B cell (primary cell): ENCODE results near the gene MPZL3. TPM values are rescaled to one million over a fixed set of nuclear protein-coding genes. Genes with fewer than 3 reads are reported as not detected.

Experiments
- ATAC-seq: fragments of 200-7000 bp; cut with Tn5 transposase; one replicate; pipeline ENCODE4 v1.10.0; 2021; ENCODE audit warnings: low read depth, mild to moderate bottlenecking, moderate number of reproducible peaks, moderate library complexity
- CTCF ChIA-PET: fragments of 350-600 bp; sonication (Branson Sonifier 250); formaldehyde crosslinking; loops from one replicate; lab custom pipeline; 2021; ENCODE audit warnings: antibody characterized with exemption, inconsistent platforms; lab: Charles Lee
- POLR2A ChIA-PET: fragments of 350-600 bp; sonication (Branson Sonifier 250); formaldehyde crosslinking; loops from one replicate; lab custom pipeline; 2021; ENCODE audit warnings: antibody characterized with exemption; lab: Charles Lee
- DNase-seq: peaks from one replicate; pipeline ENCODE4 v3.0.0; 2013
- H2AFZ ChIP-seq: 2 replicates; pipeline ENCODE4 v1.6.1; 2012; ENCODE audit warnings: mild to moderate bottlenecking, low read depth, low read length; ENCODE audit not compliant: insufficient read depth, poor library complexity, severe bottlenecking
- H3K27ac ChIP-seq, 2 donors: 1 replicate in 1 of 2; 2 replicates in 1 of 2; pipeline ENCODE4 v1.5.1; 2012 to 2013; ENCODE audit warnings: low read length in 2 of 2, mild to moderate bottlenecking in 2 of 2, moderate library complexity in 1 of 2
- H3K27me3 ChIP-seq, 4 experiments: fragments of 200-600 bp in 1 of 4; sonication (generic) in 1 of 4; replicated peaks in 1 of 4; 1 replicate in 2 of 4; 2 replicates in 2 of 4; pipeline versions ENCODE4 v1.6.1 to v1.7.0; 2013 to 2016; ENCODE audit warnings: low read length in 3 of 4, mild to moderate bottlenecking in 2 of 4, mixed read lengths in 1 of 4, moderate library complexity in 1 of 4; ENCODE audit not compliant: insufficient read depth in 4 of 4, control insufficient read depth in 3 of 4; ENCODE audit errors: control extremely low read depth in 1 of 4
- H3K36me3 ChIP-seq, 2 experiments: replicated peaks in 1 of 2; 1 replicate in 1 of 2; 2 replicates in 1 of 2; pipeline versions ENCODE4 v1.6.1 to v1.7.1; 2013; ENCODE audit warnings: low read length in 1 of 2; ENCODE audit not compliant: insufficient read depth in 2 of 2, control insufficient read depth in 1 of 2; ENCODE audit errors: control extremely low read depth in 1 of 2, extremely low read depth in 1 of 2
- H3K4me1 ChIP-seq, 2 donors: fragments of 200-600 bp in 1 of 2; sonication (generic) in 1 of 2; 1 replicate in 1 of 2; 2 replicates in 1 of 2; pipeline versions ENCODE4 v1.5.1 to v1.6.1; 2013 to 2017; ENCODE audit warnings: low read length in 2 of 2; ENCODE audit not compliant: control insufficient read depth in 2 of 2, insufficient read depth in 2 of 2
- H3K4me2 ChIP-seq: replicated peaks from 2 replicates; pipeline ENCODE3; 2012; ENCODE audit warnings: mild to moderate bottlenecking, low read depth, low read length; ENCODE audit not compliant: poor library complexity, severe bottlenecking
- H3K4me3 ChIP-seq, 5 experiments: fragments of 200-600 bp in 1 of 5; sonication (generic) in 1 of 5; 1 replicate in 3 of 5; 2 replicates in 2 of 5; pipeline versions ENCODE4 v1.5.1 to v1.7.0; 2011 to 2016; ENCODE audit warnings: low read length in 4 of 5, mild to moderate bottlenecking in 4 of 5, low read depth in 2 of 5, control low read depth in 1 of 5, moderate library complexity in 1 of 5; ENCODE audit not compliant: insufficient read depth in 1 of 5; ENCODE audit errors: control extremely low read depth in 1 of 5, extremely low read depth in 1 of 5
- H3K79me2 ChIP-seq: fragments of 200-600 bp; sonication (generic); one replicate; pipeline ENCODE4 v1.6.0; 2016; ENCODE audit warnings: low read length; ENCODE audit not compliant: control insufficient read depth, insufficient read depth
- H3K9ac ChIP-seq: fragments of 200-600 bp; sonication (generic); 2 replicates; pipeline ENCODE4 v1.6.1; 2017; ENCODE audit warnings: mild to moderate bottlenecking, low read length, moderate library complexity
- H3K9me3 ChIP-seq, 3 donors: one replicate each; pipeline versions ENCODE4 v1.6.1 to v1.7.1; 2013; ENCODE audit warnings: low read length in 2 of 3; ENCODE audit not compliant: control insufficient read depth in 2 of 3, insufficient read depth in 1 of 3; ENCODE audit errors: control extremely low read depth in 1 of 3
- H4K20me1 ChIP-seq: 2 replicates; pipeline ENCODE4 v1.6.0; 2012; ENCODE audit warnings: mild to moderate bottlenecking, low read length; ENCODE audit not compliant: insufficient read depth, control insufficient read depth, poor library complexity, severe bottlenecking
- H3K27ac Mint-ChIP-seq: one replicate; pipeline ENCODE4 v1.8.0; 2021; ENCODE audit warnings: mixed read lengths
- H3K27me3 Mint-ChIP-seq: one replicate; pipeline ENCODE4 v1.8.0; 2021; ENCODE audit warnings: mixed read lengths
- H3K4me1 Mint-ChIP-seq: one replicate; pipeline ENCODE4 v1.8.0; 2021; ENCODE audit warnings: mixed read lengths
- H3K4me3 Mint-ChIP-seq: one replicate; pipeline ENCODE4 v1.8.0; 2021; ENCODE audit warnings: mixed read lengths
- H3K9me3 Mint-ChIP-seq: one replicate; pipeline ENCODE4 v1.8.0; 2022; ENCODE audit warnings: mixed read lengths; ENCODE audit not compliant: insufficient read depth
- CTCF ChIP-seq: fragments of 200-600 bp; IDR thresholded peaks from one replicate; pipeline ENCODE4 v1.8.0; 2022; ENCODE audit warnings: antibody characterized with exemption, mild to moderate bottlenecking
- EZH2 ChIP-seq: IDR thresholded peaks from 2 replicates; pipeline ENCODE4 v1.6.1; 2012; ENCODE audit warnings: borderline replicate concordance, low read depth, mild to moderate bottlenecking, moderate library complexity, low read length; ENCODE audit not compliant: insufficient read depth, poor library complexity, severe bottlenecking
- WGBS: methylation state at CpG from one replicate; pipeline ENCODE4 v1.1.5; 2013; ENCODE audit warnings: missing lambda C conversion rate; ENCODE audit not compliant: insufficient coverage; 5-methylcytosine and 5-hydroxymethylcytosine counted together
- intact Hi-C: fragments of 100-400 bp; cut with micrococcal nuclease; formaldehyde crosslinking; loops from one replicate; pipeline ENCODE4 v1.10.0; 2022
- polyA plus RNA-seq: library from polyadenylated mRNA; depleted of rRNA; stranded (reverse); fragments of >200 nt; gene quantifications from 2 replicates; pipeline ENCODE4 v1.2.3, GENCODE V29; 2012
- total RNA-seq, 2 donors: library from RNA; stranded (reverse); fragments of 120-200 nt in 1 of 2; gene quantifications; 1 replicate in 1 of 2; 2 replicates in 1 of 2; pipeline versions ENCODE4 v1.2.3 to v1.2.4, GENCODE V29; 2013 to 2022

MPZL3 gene
- total and polyA plus RNA-seq, 2 donors (not counting 1 experiment from before 2014, with no cell fraction given) = 1.4 to 4.2 TPM

DNA sequence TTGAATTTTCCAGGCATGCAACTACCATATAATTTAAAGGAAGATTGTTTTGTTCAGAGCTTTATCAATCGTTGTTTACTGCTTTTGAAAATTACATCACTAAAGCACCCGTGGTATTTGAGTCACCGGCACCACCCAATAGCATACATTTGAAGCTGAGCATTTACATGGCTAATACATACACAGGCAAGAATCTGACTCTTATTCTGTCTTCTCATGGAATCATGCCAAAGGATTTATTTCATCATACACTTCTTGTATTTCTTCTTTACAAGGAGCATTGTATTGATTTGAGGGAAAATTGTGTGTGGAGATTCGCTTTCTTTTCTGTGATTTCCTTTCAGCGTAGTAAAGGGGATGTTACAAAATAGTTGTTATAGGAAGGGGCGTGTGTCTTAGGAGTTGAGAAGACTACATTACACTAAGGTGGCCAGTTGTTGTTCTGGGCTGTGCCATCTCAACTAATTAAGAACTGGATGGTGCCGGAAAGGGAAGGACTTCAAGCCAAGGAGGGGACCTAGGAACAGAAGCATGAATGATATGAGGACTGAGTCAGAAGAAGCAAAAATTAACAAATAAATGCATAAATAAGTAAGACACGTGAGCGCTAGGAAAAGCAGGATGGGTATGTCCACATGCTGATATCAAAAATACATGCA, 39.4 kb upstream of the MPZL3 start:
- no peak overlapping the region for H3K9ac ChIP-seq
- no peak for ATAC-seq

More for the DNA sequence above, 39.4 kb upstream of the MPZL3 start:
- Histone ChIP-seq H3K9me3 (no peaks in the 10 kb centered on the region), H3K4me2 (no peak overlapping the region), H2AFZ (no peak overlapping the region), H3K27me3 (peaks cover 0 to 7% (median 2%) of the 10 kb centered on the region in 4 experiments), H3K27ac (no peak overlapping the region), H3K4me3 (no peak overlapping the region), H4K20me1 (no peaks in the 10 kb centered on the region), H3K79me2 (no peaks in the 10 kb centered on the region), H3K4me1 (no peaks in the 10 kb centered on the region), H3K36me3 (no peaks in the 10 kb centered on the region)
- CTCF ChIA-PET = interaction anchor here (0.8 to 6.1 kb wide), 10 partner anchors 8 to 110 kb away, joined by 3 to 87 read pairs (median 4); no protein-coding TSS in a partner anchor
- intact Hi-C loops = loop anchor here (1.0 to 2.0 kb wide), 2 partner anchors 93 to 147 kb away; no protein-coding TSS in a partner anchor
- 100% methylated on average over 4 of the region's 9 CpGs for WGBS
- POLR2A ChIA-PET = interaction anchor here (0.6 kb wide), 1 partner anchor 577 kb away, joined by 4 read pairs; no protein-coding TSS in a partner anchor
- no peaks in the 10 kb centered on the region for H3K9me3 Mint-ChIP-seq
- no peak overlapping the region for H3K4me3 Mint-ChIP-seq
- TF ChIP-seq CTCF = no peak
- no peak for TF ChIP-seq EZH2
- peaks cover 31% of the 10 kb centered on the region for H3K27me3 Mint-ChIP-seq
- H3K4me1 Mint-ChIP-seq = peaks cover 2% of the 10 kb centered on the region
- DNase-seq = no peak
- no peak overlapping the region for H3K27ac Mint-ChIP-seq
